Stimulated activated CD4-positive, alpha-beta T cell treated with anti-CD3 and anti-CD28 coated beads, Interleukin-1b, Interleukin-23, amount 100 ng/mL, for 48 hours (primary cell): ENCODE measurements around the gene PDE2A.

Experiments used
- DNase-seq: peaks from one replicate; pipeline ENCODE4 v3.0.0-alpha.2; 2020

PDE2A gene

DNA sequence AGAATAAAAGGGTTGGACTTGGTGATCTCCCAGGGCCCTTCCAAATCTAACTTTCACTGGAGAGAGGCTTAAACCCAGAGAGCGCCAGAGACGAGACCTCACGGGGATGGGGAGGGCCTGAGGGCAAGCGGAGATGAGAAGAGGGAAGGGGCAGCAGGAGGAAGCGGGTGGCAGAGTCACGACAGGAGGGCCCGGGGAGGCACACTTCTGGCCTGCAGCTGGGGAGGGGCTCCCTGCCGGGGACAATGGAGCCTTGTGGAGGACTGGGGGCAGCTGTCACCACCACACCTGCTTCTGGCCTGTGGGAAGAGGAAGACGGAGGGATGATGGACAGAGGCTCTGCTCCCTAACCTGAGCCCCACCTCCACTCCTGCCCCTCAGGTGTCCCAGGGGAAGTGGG is 40.2 kb downstream of the PDE2A start:
- no peak for DNase-seq

GRCh38 chr11:72633068-72633467 is 41.2 kb downstream of the PDE2A start:
- DNase-seq: no peak

GRCh38 chr11:72631806-72632731 is 42.2 kb downstream of the PDE2A start:
- DNase-seq: no peak

- no peak for DNase-seq
Observed at GRCh38 chr11:72630104-72630852, 43.9 kb downstream of the PDE2A start.

DNA sequence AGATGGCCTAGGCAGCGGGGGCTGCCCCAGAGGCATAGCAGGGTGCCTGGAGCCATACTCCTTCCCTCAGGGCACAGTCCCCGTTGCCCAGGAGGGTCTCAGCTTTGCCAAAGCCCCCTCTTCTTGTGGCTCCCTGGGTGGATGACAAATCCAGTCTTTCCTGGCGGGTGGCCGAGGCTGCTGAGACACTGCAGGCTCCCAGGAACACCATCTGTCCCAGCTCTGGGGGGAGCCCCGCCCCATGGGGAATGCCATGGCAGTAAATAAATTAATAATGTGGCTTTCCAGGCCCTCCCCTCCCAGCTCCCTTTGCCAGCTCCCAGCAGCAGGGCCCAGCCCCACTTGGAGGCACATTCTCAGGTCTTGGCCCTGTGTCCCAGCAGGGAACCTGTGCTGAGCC is 45.0 kb downstream of the PDE2A start:
- DNase-seq: no peak

DNA sequence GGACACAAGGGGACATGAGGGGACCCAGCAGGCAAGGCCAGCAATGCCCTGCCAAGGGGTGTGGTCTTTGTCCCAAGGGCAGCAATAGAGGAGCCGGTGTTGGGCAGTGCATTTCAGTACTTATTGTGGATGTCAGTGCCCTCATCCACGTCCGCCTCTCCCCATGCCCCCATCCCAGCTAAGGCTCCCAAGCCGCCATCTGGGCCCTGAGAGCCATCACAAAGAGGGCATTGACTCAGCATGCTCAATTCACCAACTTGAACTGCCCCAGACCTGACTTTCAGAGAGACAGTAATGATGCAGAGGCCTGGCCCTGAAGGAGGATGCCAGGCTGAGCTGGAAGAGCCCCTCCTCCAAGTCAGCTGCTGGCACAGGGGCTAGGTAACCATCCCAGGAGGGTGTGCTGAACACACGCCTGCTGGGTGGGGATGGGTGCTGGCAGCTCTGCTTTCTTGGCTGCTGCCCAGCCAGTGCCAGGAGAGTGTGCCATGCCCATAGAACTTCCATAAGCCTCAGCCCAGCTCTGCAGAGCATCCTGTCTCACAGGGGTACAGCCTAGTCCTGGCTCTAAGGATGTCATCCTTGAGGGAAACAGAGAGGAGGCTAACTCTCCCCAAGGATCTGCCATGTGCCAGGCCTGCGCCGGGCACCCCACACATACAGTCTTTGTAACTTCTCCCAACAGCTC is 46.5 kb downstream of the PDE2A start:
- no peak for DNase-seq

DNA sequence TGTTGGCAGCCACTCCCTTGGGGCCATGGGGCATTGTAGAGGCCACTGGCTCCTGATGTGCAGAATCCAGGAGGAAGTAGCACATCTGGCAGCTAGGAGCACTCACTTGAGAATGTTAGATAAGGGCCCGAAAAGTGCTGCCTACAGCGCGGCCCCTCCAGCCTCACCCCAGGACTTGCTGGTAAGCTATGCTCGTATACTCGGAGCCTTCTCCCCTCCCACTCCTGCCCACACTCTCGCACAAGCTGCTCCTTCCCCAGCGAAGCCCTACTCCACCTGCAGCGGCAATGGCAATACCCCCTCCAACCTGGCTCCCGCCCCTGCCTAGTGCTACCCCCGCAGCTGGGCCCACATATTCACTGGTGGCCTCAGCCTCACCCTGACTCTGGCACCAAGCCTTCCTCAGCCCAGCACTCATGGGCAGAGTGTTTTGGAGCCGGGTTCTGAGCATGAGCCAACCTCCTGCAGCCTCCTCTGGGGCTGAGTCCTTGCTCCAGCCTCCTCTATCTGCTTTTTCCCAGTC is 47.7 kb downstream of the PDE2A start:
- DNase-seq: no peak

GRCh38 chr11:72625691-72626413 is 48.4 kb downstream of the PDE2A start:
- no peak for DNase-seq

DNA sequence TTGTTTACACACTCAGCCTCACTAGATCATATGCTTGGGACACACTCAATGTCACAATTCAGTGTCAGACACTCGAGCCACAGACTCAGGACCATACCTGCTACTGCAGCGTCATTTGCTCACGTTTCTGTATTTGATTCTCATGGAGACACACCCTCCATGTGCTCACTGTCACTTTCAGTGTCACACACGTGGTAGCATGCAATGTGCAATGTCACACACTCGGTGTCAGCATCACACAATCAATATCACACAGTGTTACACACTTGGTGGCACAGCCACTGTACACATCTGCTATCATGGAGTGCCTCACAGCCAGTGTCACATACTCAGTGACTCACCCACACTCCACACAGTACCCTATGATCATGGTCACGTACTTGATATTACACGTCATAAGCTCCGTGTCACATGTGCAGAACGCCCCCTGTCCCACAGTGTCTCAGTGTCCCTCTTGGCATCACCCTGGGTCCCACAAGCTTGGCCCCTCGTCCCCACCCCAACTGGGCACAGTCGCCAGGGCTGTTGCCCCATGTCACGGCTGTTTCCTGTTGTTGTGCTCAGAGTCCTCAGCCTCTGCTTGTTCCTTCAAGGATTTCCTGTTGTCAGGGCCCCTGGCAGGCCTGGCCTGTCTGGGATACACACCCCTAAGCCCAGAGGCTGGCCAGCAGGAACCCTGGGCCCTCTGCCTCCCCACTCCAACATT is 49.6 kb downstream of the PDE2A start:
- no peak for DNase-seq

DNA sequence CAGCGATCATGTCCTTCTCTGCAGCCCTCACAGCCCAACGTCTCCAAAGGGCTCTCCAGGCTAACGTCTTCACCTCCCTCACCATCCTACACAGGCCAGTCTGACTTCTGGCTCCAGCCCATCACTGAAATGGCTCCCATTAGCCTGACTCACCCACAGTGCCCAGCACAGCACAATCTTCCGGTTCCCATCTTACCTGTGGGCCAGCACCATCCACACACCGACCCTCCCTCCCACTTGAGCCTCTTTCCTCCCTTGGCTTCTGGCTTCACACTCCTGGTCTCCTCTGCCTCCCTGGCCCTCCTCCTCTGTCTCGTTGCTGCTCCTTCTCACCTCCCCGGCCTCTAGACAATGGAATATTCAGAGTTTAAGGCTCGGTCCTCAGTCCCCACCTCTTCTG is 51.2 kb downstream of the PDE2A start:
- no peak for DNase-seq

DNA sequence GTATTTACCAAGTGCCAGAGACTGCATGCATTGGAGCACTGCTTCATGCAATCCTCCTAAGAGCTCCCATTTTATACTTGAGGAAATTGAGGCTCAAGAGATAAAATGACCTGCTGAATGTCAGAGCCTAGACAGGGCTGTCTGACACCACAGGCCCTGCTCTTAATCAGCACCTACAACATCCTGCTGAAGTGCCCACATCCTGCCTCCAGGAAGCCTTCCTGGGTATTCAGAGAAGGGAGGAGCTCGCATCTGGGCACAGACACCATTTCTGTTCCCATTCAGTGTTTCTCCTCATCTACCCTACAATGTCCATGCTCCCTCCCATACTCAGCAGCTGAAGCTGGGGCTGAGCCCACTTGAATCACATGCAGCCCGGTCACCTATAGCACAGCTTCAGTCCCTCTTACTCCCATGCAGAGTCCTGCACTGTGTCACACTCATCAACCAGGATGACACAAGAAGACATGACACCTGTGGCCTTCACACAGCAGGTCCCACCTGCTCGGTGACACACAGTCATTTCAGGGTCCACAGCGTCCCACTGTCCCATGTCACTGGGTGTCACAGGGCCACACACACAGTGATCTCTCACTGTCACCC is 53.1 kb downstream of the PDE2A start:
- no peak for DNase-seq

DNA sequence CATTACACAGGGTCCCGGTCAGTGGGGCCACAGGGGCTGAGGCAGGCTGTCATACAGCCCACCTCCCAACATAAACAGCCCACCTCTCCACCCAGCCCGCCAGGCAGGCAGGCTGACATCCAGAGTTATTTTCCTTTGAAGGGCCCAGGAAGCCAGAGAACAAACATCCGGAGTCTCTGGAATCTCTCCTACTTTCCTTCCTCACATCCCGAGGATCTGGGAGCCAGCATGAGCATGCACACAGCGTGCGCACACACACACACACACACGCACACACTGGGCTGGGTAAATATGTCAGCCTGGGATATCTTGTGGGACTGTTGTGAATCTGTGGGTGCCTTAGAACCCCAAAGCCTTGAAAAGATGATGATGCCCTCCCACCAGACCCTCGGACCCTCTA is 55.4 kb downstream of the PDE2A start:
- DNase-seq: no peak

- no peak for DNase-seq
Observed at GRCh38 chr11:72617080-72617762, 57.0 kb downstream of the PDE2A start.

DNA sequence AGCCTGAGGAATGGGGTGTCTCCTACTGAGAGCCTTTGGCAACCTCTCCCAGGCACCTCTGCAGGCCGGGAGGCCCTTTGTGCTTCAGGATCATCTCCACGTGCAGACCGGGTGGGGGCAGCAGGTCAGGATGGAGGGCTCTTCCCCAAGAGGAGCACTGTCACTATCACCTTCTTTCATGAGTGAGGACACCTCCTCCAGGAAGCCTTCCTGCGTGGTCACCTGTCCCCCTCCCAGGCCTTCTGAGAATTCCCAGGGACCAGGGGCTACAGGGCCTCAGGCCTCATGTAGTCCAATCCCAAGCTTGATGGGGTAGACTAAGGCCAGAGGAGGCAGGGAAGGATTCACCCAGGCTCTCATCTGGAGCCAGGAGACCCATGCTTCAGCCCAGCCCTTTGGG is 57.6 kb downstream of the PDE2A start:
- no peak for DNase-seq

DNA sequence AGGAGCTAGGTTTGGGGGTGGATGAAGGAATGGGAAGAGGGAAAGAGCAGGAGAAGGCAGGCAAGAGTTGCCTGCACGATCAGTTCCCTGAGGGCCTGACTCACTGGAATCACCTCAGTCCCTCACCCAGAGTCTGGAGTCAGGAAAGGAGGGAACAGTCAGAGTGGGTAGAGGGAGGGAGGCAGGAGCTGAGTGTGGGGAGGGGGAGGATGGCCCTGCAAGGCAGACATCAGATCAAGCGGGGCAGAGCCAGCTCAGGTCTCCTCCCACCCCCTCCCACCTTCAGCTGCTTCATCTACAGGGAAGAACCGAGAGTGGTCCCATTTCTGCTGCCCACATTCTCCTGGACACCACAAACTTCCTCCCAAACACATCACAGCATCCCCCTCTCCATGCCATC is 58.9 kb downstream of the PDE2A start:
- DNase-seq: no peak

GRCh38 chr11:72614381-72614780 is 59.8 kb downstream of the PDE2A start:
- DNase-seq: no peak

DNA sequence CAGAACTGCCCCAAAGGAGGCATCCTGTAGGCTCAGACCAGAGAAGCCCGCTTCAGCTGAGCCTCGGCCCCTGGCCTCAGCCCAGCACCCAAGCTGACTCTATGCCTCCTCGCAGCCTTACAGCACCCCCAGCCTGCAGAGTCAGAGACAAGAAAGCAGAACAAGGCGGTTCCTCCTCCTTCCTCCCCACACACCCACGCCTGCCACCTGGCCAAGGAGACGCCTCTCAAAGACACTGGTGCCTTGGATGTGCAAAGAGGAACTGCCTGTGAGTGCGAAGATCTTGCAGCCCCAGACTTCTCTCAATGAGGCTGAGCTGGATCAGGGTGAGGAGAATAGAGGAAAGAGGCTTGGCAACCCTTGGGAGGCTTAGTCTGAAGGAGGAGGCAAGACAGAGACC is 60.2 kb downstream of the PDE2A start:
- no peak for DNase-seq

GRCh38 chr11:72613450-72613849 is 60.8 kb downstream of the PDE2A start:
- no peak for DNase-seq

DNA sequence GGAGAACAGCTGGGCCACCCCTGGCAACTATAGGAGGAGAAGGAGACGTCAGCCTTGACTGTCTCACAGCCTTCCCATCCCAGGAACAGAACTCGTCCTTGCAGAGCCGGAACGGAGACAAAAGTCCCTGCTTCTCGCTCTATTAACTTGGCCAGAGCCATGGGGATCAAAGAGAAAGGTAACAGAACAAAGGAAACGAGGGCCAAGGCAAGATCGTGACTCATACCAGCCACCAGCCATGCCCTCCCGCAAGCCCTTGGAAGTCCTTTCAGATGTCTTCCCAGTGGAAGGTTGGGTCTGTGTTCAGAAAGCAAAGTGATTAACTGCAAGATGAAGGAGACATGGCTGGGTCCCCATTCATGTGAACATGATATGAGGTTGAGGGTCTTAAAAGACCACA is 64.7 kb downstream of the PDE2A start:
- no peak for DNase-seq

DNA sequence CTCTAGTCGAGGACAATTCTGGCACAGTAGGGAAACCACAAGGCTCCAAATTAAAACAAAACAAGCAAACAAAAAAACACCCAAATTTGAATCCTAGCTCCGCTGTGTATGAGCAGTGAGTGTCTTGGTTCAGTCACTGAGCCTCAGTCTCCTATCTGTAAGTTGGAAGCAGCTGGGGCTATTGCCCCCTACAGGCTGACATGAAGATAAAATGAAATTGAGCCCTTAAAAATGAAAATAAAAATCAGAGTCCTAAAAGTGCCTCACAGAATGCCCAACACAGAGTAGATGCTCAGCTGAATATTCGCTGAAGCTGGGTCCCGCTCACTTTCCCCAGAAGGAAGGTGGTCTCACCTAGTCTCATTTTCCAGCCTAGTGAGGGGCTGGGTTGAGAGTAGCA is 65.2 kb downstream of the PDE2A start:
- DNase-seq: no peak

- DNase-seq: no peak
Observed at GRCh38 chr11:72607496-72607895, 66.7 kb downstream of the PDE2A start.
